HL-60 (cell line): ENCODE results near the gene ARHGAP29.

Source experiments
- DNase-seq, 2 experiments: peaks; one replicate each; pipeline ENCODE4 v3.0.0-alpha.2; 2010 to 2020; ENCODE audit warnings: low read depth in 1 of 2, low spot score in 1 of 2
- H3K27ac ChIP-seq: fragments of 250-450 bp; sonication (Bioruptor Pico); replicated peaks from 2 replicates; pipeline ENCODE4 v1.5.1; 2020; ENCODE audit warnings: mild to moderate bottlenecking, moderate library complexity
- H3K27me3 ChIP-seq: fragments of 250-450 bp; sonication (Bioruptor Pico); 2 replicates; pipeline ENCODE4 v1.5.1; 2021; ENCODE audit warnings: mild to moderate bottlenecking, moderate library complexity; ENCODE audit not compliant: insufficient read depth, poor library complexity, severe bottlenecking
- H3K4me3 ChIP-seq: replicated peaks from 2 replicates; pipeline ENCODE4 v1.5.1; 2011; ENCODE audit warnings: mild to moderate bottlenecking, control low read depth, low read length; ENCODE audit not compliant: insufficient read depth
- CTCF ChIP-seq: IDR thresholded peaks from one replicate; pipeline ENCODE4 v1.5.1; 2011; ENCODE audit warnings: low read length, control low read depth, inconsistent platforms; ENCODE audit not compliant: insufficient read depth
- GABPA ChIP-seq: IDR thresholded peaks from 2 replicates; pipeline ENCODE4 v1.6.1; 2012; ENCODE audit warnings: low read depth
- POLR2AphosphoS5 ChIP-seq: IDR thresholded peaks from 2 replicates; pipeline ENCODE4 v1.6.1; 2012; ENCODE audit warnings: low read depth
- REST ChIP-seq: IDR thresholded peaks from 2 replicates; pipeline ENCODE4 v1.6.1; 2012; ENCODE audit warnings: low read depth; ENCODE audit not compliant: insufficient replicate concordance
- SPI1 ChIP-seq: IDR thresholded peaks from 2 replicates; pipeline ENCODE4 v1.6.1; 2012; ENCODE audit warnings: low read depth, mild to moderate bottlenecking, borderline replicate concordance

Gene ARHGAP29

GRCh38 chr1:94146273-94146672, 91.1 kb downstream of the ARHGAP29 start:
- Histone ChIP-seq H3K27me3 (peaks cover 4% of the 10 kb centered on the region), H3K4me3 (no peak overlapping the region), H3K27ac (no peak overlapping the region)
- no peak for DNase-seq
- TF ChIP-seq POLR2AphosphoS5 (no peak), REST (no peak), GABPA (no peak)

- Histone ChIP-seq H3K27ac (no peak overlapping the region), H3K4me3 (no peak overlapping the region), H3K27me3 (peaks cover 4% of the 10 kb centered on the region)
- DNase-seq = no peak
- TF ChIP-seq CTCF = no peak
- no peak for TF ChIP-seq GABPA
- TF ChIP-seq SPI1 = no peak
- TF ChIP-seq POLR2AphosphoS5 = no peak
- no peak for TF ChIP-seq REST
Measured at GRCh38 chr1:94144836-94145235, 92.5 kb downstream of the ARHGAP29 start.

GRCh38 chr1:94143809-94144176, 93.6 kb downstream of the ARHGAP29 start:
- peaks cover 4% of the 10 kb centered on the region for H3K27me3 ChIP-seq
- H3K27ac ChIP-seq = no peak overlapping the region
- H3K4me3 ChIP-seq = no peak overlapping the region
- TF ChIP-seq GABPA (no peak), SPI1 (no peak), CTCF (no peak), POLR2AphosphoS5 (no peak), REST (no peak)
- DNase-seq = no peak
